Kidney tubule cell (primary cell): Measurements from ENCODE around the gene SLC35F3.
A peak's percentile ranks its signal among the peaks of the same experiment; 100 is the strongest.

ENCODE experiments used
- DNase-seq: peaks from one replicate; pipeline ENCODE4 v3.0.0-alpha.2; 2018; ENCODE audit warnings: low spot score

Gene SLC35F3

DNA sequence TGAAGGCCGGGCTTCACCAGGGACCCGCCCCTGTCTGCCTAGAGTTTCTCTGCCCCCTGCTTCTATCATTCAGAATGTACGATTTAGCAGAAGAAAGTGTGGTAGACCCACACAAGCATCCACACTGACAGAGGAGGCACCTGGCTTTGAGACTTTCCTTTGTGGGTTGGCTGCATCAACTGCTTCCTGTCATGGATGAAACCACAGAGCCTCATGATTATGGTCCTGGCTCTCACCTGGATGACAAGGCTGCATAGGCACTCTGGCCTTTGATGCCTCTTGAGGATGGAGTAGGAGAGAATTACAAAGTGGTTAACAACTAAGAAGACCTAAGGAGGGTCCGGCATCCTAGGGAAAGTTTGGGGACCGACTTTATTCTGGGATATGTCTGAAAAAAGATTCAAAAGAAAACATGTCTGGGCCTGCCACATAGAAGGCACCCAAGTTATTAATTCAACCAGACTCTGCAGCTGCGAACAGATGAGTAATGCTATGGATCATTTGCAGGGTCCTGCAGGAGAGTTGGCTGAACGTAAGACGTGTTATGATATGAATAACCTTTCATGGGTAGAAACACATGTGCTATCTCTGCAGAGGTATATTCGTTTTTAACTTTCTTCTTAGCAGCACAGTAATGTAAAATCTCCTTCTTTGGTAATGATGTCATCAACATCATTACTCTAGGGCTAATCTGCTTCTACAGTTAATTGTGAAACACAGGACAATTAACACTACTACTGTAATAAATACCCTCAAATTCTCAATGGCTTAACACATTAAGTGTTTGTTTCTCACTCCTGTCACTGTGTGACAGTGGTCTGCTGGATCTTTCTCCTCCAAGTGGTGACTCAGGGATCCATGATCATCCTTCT, 136.2 kb downstream of the SLC35F3 start:
- DNase-seq = peak; percentile 52

DNA sequence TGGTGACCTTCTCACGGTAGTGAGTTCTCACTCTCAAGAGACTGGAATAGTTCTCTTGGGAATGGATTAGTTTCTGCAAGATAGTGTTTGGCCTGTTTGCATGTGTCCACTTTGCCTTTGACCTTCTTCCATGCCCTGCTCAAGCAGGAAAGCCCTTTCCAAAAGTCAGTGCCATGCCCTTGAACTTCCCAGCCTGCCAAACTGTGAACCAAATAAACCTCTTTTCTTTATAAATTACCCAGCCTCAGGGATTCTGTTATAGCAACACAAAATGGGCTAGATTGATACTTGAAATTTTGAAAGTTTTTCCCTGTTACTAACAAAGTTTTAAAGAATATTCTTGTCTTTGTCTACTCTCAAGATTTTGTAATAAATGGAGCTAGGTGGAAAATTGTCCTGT, 139.6 kb downstream of the SLC35F3 start:
- no peak for DNase-seq

DNA sequence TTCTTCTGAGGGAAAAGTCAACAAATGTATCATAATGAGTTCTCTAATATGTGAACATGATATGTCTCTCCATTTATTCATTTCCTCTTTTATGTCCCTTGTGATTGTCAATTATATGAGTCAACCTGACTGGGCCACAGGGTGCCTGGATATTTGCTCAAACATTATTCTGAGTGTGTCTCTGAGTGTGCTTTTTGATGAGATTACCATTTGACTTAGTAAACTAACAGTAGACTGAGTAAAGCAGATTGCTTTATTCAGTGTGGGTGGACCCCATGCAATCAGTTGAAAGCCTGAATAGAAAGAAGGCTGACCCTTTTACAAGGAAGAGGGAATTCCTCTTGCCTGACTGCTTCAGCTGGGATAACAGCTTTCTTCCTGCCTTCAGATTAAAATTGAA, 142.6 kb downstream of the SLC35F3 start:
- peak; percentile 39 for DNase-seq

DNA sequence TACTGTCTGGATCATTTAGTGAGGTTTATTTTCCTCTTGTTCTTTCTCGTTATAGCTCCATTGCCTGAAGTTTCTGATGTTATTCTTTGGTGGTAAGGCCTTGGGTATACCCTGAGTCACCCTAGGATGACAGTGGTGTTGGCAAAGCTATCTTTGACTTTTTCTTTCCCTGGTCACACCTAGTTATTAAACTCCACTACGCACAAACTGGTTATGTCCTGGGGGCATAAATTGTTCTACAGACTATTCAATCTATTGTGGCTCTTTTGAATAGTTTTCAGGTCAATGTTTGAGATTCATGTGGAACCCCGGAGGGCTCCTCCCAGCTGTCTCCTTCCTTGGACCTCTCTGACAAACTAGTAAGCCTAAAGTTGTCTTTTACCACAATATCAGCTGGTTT, 157.7 kb downstream of the SLC35F3 start:
- no peak for DNase-seq

DNA sequence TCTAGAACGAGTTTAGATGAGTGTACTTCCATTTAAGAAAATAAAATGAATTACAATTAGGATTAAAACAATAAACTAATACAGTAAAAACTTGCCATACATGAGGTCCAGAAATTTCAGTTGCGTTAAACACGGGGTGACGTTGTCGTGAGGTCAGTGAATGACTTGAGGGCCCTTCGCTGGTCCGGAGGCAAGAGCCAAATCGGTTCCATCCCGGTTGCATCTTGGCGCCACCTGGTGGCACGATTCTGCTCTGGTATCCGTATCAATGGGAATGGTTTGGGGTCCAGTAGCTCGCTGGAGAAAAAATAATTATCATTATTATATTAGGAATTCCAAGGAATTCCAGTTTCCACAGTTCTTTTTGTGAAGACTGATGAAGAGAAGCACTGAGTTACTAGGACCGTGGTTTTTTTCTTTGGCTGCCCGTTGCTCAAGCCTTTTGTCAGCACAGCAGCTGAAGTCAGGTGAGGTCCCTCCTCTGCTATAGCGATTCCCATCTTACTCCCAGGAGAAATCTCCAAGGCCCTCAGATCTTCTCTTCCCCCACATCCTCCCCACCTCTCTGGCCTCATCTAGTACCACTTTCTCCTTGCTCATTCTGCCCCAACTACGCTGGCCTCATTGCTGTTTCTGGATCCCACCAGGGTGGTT, 161.4 kb downstream of the SLC35F3 start:
- DNase-seq = peak; percentile 74

DNA sequence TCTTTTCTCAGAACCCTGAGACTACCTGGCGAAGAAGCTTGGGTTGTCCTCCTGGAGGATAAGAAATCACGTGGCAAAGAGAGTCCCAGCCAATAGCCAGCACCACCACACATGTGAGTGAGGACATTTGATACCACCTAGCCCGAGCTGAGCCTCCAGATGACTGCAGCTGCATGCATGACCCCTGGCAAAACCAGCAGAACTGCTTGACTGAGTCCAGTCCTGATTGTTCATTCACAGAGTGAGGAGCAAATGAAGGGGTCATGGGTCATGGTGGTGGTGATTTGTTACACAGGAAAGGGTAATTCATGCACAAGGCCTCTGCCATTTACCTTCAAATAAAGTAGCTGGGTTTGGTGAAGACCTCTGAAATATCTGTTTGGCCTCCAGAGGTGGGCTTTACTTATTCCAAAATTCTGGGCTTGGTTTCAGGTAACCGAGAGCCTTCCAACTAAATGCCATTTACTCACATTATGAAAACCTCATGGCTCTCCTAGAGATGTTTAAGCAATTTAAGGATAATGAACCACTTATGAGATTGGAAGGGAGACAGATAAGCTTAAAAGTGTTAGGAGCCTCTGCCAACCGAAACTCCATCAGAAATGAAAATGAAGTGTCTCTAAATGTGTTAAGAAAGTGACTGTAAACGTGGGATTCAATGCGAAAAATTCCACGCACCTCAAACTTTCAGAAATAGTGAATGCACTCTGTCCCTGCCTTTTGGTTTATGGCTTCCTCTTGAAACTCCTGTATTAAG, 163.3 kb downstream of the SLC35F3 start:
- peak; percentile 65 for DNase-seq

DNA sequence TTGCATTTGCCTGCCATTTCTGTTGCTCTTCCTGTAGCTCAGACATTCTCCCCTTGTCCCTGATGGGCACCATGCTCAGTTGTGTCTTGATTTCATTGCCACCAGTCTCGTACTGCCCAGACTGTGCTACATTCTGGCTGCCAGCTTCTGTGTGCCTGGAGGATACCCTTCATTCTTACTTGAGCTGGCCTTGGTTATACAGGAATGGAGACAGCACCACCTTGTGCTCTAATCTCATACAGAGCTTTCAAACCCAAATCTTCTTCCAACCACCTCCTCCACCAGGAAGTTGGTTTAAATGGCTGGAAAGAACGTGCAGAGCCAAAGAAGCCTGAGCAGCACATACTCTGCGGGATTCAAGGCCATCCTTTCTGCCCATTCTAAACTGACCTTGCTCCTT, 165.3 kb downstream of the SLC35F3 start:
- DNase-seq = peak; percentile 30

DNA sequence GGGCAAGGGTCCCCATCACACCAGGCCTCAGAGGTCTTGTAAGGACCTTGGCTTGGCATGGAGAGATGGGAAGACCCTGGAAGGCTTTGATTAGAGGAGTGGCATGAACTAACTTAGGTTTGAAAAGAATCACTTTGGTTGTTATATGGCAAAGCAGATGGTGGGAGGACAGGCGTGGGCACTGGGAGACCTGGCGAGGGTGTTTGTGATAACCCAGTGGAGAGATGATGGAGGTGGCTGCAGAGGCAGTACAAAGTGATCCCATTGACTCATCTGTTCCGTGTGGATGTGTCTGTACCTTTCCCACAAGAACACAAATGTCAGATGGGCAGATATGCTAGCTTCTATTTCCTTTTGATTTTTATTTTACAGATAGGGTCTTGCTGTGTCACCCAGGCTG, 168.3 kb downstream of the SLC35F3 start:
- no peak for DNase-seq

DNA sequence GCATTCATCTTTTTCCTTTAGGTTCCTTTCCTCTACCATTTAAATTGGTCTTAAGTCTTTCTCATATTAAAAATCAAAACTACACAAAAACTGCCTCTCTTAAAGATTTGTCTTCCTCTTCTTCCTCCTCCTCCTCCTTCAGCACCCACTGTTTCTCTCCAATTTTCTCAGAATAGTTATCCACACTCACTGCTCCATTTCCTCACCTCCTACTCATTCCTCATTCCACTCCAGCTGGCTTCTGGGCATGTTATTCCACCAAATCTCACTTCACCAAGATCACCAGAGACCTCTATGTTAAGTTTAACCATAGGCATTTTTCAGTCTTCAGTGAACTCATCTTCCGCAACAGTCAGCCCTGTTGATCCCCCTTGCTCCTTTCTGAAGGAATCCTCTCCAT, 173.7 kb downstream of the SLC35F3 start:
- DNase-seq = no peak

DNA sequence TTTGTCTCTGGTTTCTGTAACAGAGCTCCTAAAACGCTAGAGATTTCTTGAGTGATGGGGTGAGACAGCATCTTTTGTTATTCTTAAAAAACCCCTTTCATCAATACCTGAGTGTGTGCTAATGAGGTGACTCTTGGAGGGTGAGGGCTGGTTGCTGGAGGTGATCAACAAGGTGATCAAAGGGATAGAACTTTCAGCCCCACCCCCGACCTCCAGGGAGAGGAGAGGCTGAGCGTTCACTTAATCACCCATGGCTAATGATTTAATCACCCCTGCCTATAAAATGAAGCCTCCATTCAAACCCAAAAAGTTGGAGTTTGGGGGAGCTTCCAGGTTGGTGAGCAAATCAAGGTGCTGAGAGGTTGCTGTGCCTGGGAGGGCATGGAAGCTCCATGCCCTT, 175.4 kb downstream of the SLC35F3 start:
- no peak for DNase-seq

DNA sequence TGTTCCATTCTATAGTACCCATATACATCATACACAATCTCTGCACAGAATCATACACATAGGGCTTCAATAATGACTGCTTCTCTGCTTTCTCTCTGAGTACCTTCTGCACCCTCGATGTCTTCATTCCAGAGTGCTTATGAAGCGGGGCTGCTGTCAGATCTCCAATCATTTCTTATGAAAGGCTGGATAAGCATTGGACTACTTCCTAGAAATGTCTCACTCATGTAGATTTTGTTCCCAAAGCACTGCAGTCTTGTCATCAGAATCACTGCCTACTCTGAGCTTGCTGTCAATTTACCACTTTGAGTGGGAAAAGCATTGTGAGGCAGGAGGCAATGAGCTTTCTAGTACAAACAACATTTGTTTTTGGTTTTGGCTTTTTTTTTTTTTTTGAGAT, 179.0 kb downstream of the SLC35F3 start:
- DNase-seq = peak; percentile 22

DNA sequence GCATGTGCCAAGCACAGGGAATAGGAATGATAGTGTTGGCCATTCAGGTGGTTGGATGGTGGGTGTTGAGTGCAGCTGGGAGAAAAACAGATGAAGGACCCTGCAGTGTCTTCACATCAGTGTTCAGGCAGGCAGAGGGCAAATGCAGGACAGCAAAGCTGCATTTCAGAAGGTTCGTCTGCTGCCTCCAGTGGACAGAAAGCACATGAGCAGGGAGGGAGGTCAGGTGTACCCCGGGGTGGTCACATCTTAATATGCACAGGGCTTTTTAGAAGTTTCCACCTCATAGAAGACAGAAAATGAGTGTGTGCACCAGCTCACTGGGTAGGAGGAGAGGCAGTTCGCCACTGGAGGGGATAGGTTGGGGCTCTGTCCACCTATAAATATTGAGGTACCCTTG, 184.9 kb downstream of the SLC35F3 start:
- no peak for DNase-seq

DNA sequence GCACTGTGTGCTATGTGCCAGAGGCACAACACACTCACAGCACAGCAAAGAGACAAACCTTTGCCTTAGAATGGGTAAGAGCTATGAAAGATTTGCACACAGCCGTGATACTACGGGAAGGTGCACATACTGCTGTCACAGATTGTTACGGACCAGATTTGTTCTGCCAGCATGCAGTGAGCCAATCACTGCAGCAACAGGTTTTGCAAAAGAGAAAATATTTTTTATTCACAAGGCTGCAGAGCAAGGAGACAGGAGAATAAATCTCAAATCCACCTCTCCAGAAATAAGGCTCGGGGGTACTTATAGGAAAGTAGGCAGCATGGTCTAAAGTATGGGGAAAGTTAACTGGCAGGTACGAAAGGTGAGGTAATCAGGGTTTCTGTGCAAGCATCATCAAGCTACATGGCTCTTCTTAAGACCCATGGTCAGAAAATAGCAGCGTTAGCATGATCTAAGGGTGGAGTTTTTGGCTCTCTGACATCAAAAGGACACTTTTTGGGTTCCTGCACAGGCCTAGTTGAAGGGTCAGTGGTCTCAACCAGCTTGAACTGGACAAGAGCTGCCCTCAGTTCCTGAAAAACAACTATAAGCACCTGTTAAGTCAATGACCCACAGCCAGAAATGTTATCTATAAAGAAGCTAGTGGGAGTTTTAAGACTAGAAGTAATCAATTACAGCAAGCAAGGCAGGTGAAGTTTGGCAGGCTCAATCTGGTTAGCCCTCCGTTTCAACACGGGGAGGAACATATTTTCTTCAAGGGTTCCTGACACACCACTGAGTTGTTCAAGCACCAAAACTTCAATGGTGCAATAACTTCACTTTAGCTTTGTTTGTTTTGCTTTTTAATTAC, 186.0 kb downstream of the SLC35F3 start:
- DNase-seq = no peak

DNA sequence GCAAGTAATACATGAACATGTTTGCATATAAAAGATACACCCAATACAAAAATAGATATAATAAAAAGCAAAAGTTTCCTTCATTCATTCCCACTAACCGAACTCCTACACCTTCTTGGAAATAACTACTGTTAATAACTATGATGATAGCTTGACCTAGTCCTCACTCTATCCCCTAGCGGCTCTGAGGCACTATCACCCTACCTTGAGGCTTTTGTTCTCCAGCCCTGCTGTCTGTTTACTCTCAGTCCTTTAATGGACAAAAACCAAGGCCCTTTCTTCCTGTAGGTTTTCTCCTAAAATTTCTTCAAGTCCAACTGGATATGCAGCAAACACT, 186.6 kb downstream of the SLC35F3 start:
- DNase-seq = no peak

DNA sequence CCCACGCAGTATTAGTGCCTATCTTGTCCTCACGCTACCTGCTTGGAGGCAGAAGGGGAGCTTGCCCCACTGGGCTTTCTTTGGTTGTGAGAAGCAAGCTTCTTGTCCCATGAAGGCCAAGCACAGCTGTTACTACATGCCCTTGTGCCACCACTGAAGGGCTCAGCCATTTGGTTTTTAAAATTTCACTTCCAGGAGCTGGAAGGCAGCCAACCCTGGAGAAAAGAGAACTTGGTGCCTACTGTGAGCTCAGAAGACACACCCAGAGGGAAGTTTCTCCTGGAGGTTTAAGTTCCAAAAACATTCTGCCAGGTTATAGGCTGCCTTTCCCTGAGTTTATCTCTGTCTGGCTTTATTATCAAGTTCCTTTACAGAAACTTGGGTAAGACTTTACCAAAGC, 187.4 kb downstream of the SLC35F3 start:
- DNase-seq = no peak

DNA sequence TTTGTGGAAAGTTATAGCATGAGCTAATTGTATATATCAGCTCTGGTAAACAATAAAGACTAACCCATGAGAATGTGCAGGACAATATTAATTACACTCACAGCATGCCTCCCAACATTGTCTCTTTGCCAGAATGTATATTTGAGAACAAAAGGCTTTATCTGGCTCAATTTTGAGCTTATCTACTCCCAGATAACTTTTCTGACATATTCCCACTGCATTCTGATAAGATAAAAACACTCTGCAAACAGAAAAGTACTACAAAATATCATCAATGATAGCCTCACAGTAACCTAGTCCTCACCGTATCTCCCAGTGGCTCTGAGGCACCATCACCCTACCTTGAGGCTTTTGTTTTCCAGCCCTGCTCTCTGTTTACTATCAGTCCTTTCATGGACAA, 188.6 kb downstream of the SLC35F3 start:
- no peak for DNase-seq

DNA sequence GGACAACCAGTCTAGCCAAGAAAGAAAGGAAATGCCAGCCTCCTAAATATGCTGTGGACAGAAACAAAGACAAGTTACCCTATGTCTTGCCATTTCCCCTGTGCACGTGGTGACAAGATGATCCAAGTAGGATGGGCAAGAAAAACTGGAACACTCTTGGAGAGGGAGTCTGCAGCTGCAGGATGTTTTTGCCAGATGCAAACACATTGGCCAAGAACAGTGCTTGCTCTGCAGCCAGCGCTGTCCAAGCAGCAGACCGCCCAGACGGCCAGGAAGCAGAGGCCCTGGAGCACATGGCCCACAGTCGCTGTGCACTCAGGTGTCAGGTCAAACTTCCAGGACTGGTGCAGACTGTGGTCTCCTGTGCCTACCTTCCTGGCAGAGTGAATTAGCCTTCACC, 189.3 kb downstream of the SLC35F3 start:
- DNase-seq = no peak

DNA sequence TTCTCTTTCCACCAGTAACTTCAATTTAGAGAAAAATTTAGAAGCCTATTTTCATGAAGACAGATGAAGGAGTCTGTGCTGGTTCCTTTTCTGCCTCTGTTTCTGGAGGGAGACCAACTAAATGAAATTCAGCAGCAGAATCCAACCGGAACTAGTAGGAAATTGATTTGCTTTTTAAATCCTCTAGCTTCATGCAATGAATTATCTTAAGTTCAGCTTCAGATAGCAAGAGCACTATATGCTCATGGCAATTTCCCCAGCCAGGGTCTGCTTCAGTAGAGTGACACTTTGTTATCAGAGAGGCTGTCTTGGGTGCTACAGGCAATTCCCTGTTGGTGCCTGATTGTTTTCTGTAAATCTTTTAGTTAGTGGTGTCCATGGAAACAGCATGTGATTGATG, 189.7 kb downstream of the SLC35F3 start:
- DNase-seq = no peak

DNA sequence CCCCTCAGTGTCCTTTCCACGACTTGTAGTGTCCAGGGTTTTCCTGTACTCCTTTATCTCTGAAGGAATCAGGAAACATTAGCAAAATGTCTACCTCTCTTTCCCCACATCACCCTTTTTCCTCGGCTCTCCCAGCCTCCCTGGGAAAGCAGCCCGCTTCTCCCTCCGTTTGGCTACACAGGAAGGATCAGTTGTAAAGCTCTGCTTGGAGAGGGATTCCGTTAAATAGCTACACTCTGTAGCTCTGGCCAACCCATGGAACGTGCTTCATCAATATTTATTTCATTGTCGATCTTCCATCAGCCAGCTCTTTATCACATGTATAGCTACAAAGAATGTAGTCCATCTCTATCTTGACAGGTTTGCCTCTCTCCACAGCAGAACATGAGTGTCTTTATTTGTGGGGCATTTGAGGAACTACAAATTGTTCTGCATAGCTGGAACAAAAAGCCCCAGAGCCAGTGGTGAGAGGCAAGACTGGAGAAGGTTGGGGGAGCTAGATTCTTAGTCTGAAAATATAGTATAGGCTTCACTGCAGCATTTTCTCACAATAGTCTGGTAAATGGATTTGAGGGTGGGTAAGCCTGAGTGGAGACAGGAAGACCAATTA, 191.8 kb downstream of the SLC35F3 start:
- DNase-seq = no peak

DNA sequence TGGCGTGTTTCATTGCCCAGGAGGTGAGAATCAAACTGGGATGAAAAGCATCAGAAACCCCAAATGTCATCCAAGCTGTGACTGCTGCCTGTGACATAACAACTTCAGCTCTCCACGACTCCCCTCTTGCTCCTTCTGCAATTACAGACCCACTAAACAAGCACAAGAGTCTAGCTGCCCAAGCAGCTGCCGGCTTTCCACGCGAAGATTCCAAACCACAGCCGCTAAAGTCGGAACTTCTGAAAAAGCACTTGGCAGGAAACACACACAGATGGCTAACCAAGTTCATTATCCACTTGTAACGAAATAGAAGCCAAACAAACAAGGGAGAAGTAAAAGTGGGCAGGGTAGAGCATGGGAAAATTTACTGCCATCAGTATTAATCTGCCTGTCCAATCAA, 198.1 kb downstream of the SLC35F3 start:
- no peak for DNase-seq

DNA sequence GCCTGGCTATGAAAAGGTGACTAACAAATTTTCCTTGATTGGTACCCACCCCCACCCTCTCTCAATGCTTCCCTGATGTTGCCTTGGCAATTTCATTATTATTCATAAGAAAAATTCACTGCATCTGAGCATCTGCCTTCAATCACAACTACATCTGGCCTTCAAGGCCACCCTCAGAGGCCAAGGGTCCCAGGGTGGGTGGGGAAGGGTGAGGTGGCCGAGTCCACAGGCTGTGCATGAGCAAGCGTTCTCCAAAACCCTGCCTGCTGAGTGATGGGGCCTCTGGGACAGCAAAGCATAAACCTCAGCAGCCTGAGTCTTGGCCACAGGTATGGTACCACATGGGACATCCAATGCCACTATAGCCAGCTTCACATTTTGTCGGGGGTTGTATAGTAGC, 198.7 kb downstream of the SLC35F3 start:
- no peak for DNase-seq

DNA sequence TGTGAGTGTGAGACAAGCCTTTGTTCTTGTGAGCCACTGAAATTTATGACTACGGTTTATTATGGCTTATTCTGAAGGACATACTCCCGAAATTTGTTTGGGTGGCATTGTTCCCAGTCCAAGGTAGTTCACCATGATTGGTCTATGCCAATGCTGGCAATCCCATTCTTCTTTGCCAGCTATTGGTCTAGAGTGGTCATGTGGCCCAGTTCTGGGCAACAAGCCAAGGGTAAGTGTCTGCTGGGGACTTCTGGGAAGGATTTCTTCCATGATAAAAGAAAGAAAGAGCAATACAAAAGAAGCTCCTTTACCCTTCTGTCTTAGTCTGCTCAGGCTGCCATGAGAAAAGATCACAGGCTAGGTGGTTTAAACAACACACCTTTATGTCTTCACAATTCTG, 201.6 kb downstream of the SLC35F3 start:
- DNase-seq = no peak
